Duodenal mucosa (tissue), 2 donors: ENCODE data around the gene ABHD14A.
A peak's percentile ranks its signal among the peaks of the same experiment; 100 is the strongest.

Experiments used
- H3K27ac ChIP-seq: one replicate; pipeline ENCODE4 v1.7.0; 2013; ENCODE audit warnings: low read depth, low read length
- H3K27me3 ChIP-seq, 2 donors: one replicate each; pipeline ENCODE4 v1.7.0; 2013; ENCODE audit warnings: low read length in 2 of 2, control low read depth in 1 of 2; ENCODE audit not compliant: insufficient read depth in 2 of 2, control insufficient read depth in 1 of 2
- H3K36me3 ChIP-seq, 2 donors: one replicate each; pipeline ENCODE4 v1.7.0; 2013; ENCODE audit warnings: low read length in 2 of 2, control low read depth in 1 of 2; ENCODE audit not compliant: insufficient read depth in 2 of 2, control insufficient read depth in 1 of 2
- H3K4me1 ChIP-seq, 2 donors: one replicate each; pipeline ENCODE4 v1.7.0; 2013; ENCODE audit warnings: low read length in 2 of 2, control low read depth in 1 of 2; ENCODE audit not compliant: insufficient read depth in 2 of 2, control insufficient read depth in 1 of 2
- H3K4me3 ChIP-seq, 2 donors: one replicate each; pipeline ENCODE4 v1.7.0; 2013; ENCODE audit warnings: low read length in 2 of 2, low read depth in 1 of 2
- H3K9ac ChIP-seq, 2 donors: one replicate each; pipeline ENCODE4 v1.7.0; 2013; ENCODE audit warnings: low read length in 2 of 2, low read depth in 1 of 2
- H3K9me3 ChIP-seq, 2 donors: one replicate each; pipeline ENCODE4 v1.7.0; 2013; ENCODE audit warnings: low read length in 2 of 2, control low read depth in 1 of 2; ENCODE audit not compliant: control insufficient read depth in 1 of 2

ABHD14A gene

DNA sequence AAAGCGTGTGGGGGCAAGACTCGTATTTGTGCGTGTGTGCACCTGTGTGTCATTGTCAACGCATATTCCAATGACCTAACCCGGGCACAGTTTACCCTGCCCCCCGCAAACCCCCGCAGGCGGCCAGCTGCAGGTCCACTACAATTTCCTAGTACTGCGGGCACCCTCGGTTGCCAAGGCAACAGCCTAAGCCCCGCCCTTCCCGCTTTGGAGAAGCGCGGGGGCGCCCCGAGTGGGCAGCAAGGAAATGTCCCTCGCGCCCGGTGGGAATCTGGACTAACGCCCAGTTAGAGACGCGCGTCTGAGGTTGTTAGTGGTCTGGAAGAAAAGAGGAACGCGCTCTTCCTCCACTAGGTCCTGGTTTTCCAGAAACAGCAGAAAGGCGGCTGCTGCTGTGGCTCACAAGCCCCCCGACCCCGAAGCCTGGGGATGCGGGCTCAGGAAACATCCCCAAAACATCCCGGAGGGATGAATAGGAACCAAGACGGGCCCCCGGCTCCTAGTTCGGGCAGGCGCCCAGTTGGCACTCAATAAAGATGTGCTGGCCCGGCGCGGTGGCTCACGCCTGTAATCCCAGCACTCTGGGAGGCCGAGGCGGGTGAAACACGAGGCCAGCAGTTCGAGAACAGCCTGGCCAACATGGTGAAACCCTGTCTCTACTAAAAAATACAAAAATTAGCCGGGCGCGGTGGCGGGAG, 1.1 kb downstream of the ABHD14A start:
- Histone ChIP-seq H3K4me3 (peak overlapping the region; percentile 80 to 95), H3K9me3 (no peaks in the 10 kb centered on the region), H3K27ac (no peak overlapping the region), H3K9ac (peak overlapping the region; percentile 70 to 85), H3K27me3 (no peaks in the 10 kb centered on the region), H3K36me3 (no peaks in the 10 kb centered on the region), H3K4me1 (peaks cover 38 to 39% of the 10 kb centered on the region in 2 donors)

DNA sequence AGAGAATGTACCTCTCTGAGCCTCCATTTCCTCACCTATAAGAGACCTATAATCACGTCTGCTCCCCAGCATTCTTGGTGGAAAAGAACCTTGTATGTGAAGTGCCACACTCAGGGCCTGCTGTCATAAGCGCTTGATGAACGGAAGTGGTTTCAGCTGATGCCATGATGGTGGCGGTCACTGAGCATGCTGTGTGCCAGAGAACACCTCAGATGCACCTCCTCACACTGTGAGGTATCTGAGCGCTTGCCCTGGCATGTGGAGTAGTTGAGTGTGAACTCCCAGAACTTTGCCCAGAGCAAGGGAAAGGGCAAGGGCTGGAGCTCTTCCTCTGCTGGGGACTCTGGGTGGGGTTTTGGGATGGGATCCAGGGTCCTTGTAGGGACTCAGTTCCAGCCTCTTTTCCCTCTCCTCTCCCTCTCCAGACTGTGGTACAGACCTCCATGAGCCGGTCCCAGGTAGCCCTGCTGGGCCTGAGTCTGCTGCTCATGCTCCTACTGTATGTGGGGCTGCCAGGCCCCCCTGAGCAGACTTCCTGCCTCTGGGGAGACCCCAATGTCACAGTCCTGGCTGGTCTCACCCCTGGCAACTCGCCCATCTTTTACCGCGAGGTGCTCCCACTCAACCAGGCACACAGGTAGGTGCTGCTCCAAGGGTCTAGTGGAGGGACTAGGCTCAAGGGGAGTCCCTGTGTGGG, 2.7 kb downstream of the ABHD14A start:
- Histone ChIP-seq H3K27ac (no peak overlapping the region), H3K27me3 (no peaks in the 10 kb centered on the region), H3K9me3 (no peaks in the 10 kb centered on the region), H3K9ac (no peak overlapping the region), H3K4me1 (peaks cover 43 to 46% of the 10 kb centered on the region in 2 donors), H3K4me3 (no peak overlapping the region), H3K36me3 (no peaks in the 10 kb centered on the region)

DNA sequence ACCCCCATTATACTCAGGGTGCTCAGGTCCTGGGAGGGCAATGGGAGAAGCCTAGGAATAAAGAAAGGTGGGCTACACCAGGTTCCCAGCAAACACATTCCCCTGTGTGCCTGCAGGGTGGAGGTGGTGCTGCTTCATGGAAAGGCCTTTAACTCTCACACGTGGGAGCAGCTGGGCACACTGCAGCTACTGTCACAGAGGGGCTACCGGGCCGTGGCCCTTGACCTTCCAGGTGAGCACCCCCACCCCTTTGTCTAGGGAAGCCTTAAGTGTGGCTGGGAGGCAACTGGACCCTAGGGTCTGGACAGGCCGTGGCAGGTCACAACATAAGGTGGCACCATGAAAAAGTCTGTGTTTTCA, 3.3 kb downstream of the ABHD14A start:
- no peaks in the 10 kb centered on the region for H3K36me3 ChIP-seq
- no peak overlapping the region for H3K9ac ChIP-seq
- no peak overlapping the region for H3K27ac ChIP-seq
- no peaks in the 10 kb centered on the region for H3K27me3 ChIP-seq
- peaks cover 46% of the 10 kb centered on the region in 2 donors for H3K4me1 ChIP-seq
- H3K9me3 ChIP-seq, result no peaks in the 10 kb centered on the region
- no peak overlapping the region for H3K4me3 ChIP-seq

DNA sequence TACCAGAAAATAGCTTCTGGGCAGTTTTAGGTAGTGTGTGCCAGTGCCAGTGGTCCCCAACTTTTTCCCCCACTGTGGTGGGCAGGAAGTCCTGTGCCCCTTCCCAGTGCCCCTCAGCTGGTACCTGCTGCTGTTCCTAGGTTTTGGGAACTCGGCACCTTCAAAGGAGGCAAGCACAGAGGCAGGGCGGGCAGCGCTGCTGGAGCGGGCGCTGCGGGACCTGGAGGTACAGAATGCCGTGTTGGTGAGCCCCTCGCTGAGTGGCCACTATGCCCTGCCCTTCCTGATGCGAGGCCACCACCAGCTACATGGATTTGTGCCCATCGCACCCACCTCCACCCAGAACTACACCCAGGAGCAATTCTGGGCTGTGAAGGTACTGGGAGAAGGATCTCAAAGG, 5.4 kb downstream of the ABHD14A start:
- H3K27me3 ChIP-seq, result no peaks in the 10 kb centered on the region
- H3K4me3 ChIP-seq, result no peak overlapping the region
- peaks cover 50 to 53% of the 10 kb centered on the region in 2 donors for H3K4me1 ChIP-seq
- no peaks in the 10 kb centered on the region for H3K36me3 ChIP-seq
- no peak overlapping the region for H3K27ac ChIP-seq
- H3K9me3 ChIP-seq, result no peaks in the 10 kb centered on the region
- no peak overlapping the region for H3K9ac ChIP-seq

DNA sequence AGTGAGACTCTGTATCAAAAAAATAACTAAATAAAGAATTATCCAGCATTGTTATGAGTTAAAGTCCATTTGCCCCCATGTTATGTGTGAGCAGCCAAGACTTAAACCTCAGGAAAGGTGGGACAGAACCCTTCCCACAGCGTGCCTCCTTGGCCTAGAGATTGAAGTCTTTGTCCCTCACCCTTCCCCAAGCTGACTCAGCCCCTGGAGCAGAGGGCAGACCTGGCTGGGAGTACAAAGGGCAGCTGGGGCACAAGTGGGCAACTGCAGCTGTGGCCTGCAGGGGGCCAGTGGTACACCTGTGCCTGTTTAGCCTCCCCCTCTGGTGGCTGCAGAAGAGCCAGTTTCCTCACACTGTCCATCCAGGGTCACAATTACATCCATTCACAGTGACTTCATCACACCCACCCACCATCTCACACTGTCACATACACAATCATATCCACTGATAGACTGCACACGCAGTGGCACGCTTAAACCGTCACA, 7.5 kb downstream of the ABHD14A start:
- H3K4me3 ChIP-seq, result peak overlapping the region; percentile 68 to 77
- peak overlapping the region; percentile 68 to 76 for H3K9ac ChIP-seq
- H3K27me3 ChIP-seq, result no peaks in the 10 kb centered on the region
- H3K36me3 ChIP-seq, result no peaks in the 10 kb centered on the region
- peak overlapping the region; percentile 91 for H3K27ac ChIP-seq
- peaks cover 51 to 56% of the 10 kb centered on the region in 2 donors for H3K4me1 ChIP-seq
- no peaks in the 10 kb centered on the region for H3K9me3 ChIP-seq

DNA sequence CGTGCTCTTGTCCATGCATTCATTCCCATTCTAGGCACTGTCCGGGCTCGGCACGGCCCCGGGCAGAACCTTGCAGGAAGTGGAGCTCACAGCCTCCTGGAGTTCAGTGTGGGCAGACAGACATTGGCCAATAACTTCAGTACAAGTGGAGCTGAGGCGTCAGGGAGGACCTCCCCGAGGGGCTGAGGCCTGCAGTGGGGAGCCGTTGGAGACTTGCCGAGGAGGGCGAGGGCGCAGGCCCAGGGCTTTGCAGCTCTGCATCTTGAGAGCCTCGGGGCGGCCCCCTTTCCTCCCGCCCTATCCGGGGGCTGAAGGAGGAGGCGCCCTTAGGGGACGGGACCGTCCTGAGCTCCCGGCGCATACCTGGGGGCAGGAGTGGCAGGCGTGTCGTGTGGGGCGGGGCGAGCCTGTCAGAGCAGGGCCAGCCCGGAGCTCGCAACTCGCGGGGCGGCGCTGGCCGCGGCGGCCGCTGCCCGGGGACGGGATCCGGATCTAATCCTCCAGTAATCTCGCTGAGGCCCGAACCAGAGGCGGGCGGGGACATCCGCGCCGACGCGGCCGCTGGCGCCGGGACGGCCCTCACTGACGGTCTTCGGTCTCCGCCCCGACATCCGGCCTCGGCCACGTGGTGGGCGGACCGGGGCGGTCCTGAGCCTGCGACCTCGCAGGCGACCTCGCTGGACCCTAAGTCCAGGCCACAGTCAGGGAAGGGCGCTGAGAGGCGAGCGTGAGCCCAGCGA, 8.1 kb downstream of the ABHD14A start, which contains the start of gene ACY1:
Gene ACY1, plus strand, starts transcription at position 698 of the 740 bp plus-strand sequence. CDS start 530 bp downstream, outside the sequence.
- Histone ChIP-seq H3K27ac (peak within 1 kb of the TSS; percentile 91), H3K9me3 (no peaks in the 10 kb centered on the region), H3K4me1 (peaks cover 48 to 54% of the 10 kb centered on the region in 2 donors), H3K27me3 (no peaks in the 10 kb centered on the region), H3K36me3 (no peaks in the 10 kb centered on the region), H3K4me3 (peak within 1 kb of the TSS; percentile 68 to 77), H3K9ac (peak within 1 kb of the TSS; percentile 68 to 76)

DNA sequence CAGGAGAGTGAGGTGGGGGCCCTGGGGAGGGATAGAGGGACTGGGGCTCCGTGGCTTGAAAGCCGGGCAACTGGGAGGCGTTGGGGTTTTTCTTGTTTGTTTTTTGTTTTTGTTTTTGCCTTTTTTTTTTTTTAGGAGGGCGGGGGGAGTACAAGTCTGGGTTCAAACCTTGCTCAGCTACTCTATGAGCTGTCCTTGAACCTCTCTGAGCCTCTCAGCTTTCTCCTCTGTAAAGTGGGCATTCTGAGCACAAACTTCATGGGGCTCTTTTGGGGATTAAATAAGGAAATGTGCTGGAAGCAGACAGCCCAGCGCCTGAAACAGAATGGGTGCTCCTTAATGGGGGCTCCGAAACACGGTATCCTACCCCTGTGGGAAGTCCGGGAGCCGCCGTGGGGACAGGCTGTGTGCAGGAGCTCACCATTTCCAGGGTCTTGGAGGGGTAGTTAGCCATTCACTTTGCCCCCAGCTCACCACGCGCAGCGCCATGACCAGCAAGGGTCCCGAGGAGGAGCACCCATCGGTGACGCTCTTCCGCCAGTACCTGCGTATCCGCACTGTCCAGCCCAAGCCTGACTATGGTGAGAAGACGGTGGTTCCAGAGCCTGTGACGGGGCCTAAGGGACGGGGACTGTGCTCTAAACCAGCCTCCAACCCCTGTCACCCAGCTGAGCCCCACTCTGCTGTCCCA, 8.9 kb downstream of the ABHD14A start:
- peak overlapping the region; percentile 91 for H3K27ac ChIP-seq
- H3K36me3 ChIP-seq, result no peaks in the 10 kb centered on the region
- H3K9me3 ChIP-seq, result no peaks in the 10 kb centered on the region
- no peaks in the 10 kb centered on the region for H3K27me3 ChIP-seq
- H3K9ac ChIP-seq, result peak overlapping the region; percentile 68 to 76
- H3K4me3 ChIP-seq, result peak overlapping the region; percentile 68 to 77
- peaks cover 48 to 54% of the 10 kb centered on the region in 2 donors for H3K4me1 ChIP-seq

DNA sequence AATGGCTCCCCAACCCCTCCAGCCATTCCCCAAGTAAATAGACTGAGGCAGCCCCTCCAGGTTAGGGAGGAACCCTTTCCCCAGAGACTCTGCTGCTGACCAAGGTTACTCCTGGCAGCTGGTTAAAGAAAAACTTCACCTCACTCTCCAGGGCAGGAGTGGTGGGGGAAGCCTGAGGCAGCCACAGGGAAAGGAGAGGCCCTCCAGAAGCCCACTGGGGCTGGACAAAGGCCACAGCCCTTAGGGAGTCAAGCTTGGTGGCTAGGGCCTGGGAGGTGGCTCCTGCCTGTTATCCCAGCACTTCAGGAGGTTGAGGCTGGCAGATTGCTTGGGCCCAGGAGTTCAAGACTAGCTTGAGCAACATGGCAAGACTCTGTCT, 9.4 kb downstream of the ABHD14A start:
- Histone ChIP-seq H3K36me3 (no peaks in the 10 kb centered on the region), H3K9ac (peak overlapping the region; percentile 68 to 76), H3K27me3 (no peaks in the 10 kb centered on the region), H3K27ac (peak overlapping the region; percentile 91), H3K4me3 (peak overlapping the region; percentile 68 to 77), H3K4me1 (peaks cover 50 to 54% of the 10 kb centered on the region in 2 donors), H3K9me3 (no peaks in the 10 kb centered on the region)

DNA sequence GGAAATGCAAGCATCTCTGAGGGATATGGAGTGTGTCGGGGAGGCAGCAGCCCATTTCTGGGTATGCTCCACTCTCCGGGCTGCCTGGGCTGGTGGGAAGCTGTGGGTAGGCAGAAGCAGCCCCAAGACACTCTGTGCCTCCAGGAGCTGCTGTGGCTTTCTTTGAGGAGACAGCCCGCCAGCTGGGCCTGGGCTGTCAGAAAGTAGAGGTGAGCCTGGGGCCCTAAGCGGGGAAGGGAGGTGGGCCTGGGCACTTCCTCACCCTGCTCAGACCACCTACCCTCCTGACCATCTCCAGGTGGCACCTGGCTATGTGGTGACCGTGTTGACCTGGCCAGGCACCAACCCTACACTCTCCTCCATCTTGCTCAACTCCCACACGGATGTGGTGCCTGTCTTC, 10.2 kb downstream of the ABHD14A start:
- peaks cover 54% of the 10 kb centered on the region in 2 donors for H3K4me1 ChIP-seq
- H3K9ac ChIP-seq, result peak overlapping the region; percentile 38 to 68
- H3K27me3 ChIP-seq, result no peaks in the 10 kb centered on the region
- peak overlapping the region; percentile 35 to 59 for H3K4me3 ChIP-seq
- H3K36me3 ChIP-seq, result no peaks in the 10 kb centered on the region
- H3K27ac ChIP-seq, result peak overlapping the region; percentile 35
- no peaks in the 10 kb centered on the region for H3K9me3 ChIP-seq
